HL-60 (cell line): Measurements from ENCODE around the gene STEAP2.

ENCODE experiments used
- DNase-seq, 2 experiments: peaks; one replicate each; pipeline ENCODE4 v3.0.0-alpha.2; 2010 to 2020; ENCODE audit warnings: low read depth in 1 of 2, low spot score in 1 of 2
- H3K27ac ChIP-seq: fragments of 250-450 bp; sonication (Bioruptor Pico); replicated peaks from 2 replicates; pipeline ENCODE4 v1.5.1; 2020; ENCODE audit warnings: mild to moderate bottlenecking, moderate library complexity
- H3K27me3 ChIP-seq: fragments of 250-450 bp; sonication (Bioruptor Pico); 2 replicates; pipeline ENCODE4 v1.5.1; 2021; ENCODE audit warnings: mild to moderate bottlenecking, moderate library complexity; ENCODE audit not compliant: insufficient read depth, poor library complexity, severe bottlenecking
- H3K4me3 ChIP-seq: replicated peaks from 2 replicates; pipeline ENCODE4 v1.5.1; 2011; ENCODE audit warnings: mild to moderate bottlenecking, control low read depth, low read length; ENCODE audit not compliant: insufficient read depth
- GABPA ChIP-seq: IDR thresholded peaks from 2 replicates; pipeline ENCODE4 v1.6.1; 2012; ENCODE audit warnings: low read depth
- POLR2AphosphoS5 ChIP-seq: IDR thresholded peaks from 2 replicates; pipeline ENCODE4 v1.6.1; 2012; ENCODE audit warnings: low read depth
- SPI1 ChIP-seq: IDR thresholded peaks from 2 replicates; pipeline ENCODE4 v1.6.1; 2012; ENCODE audit warnings: low read depth, mild to moderate bottlenecking, borderline replicate concordance
- TF ChIP-seq, protein P1 (sequence below): IDR thresholded peaks from one replicate; pipeline ENCODE4 v1.5.1; 2011; ENCODE audit warnings: low read length, control low read depth, inconsistent platforms; ENCODE audit not compliant: insufficient read depth
- TF ChIP-seq, protein P2 (sequence below): IDR thresholded peaks from 2 replicates; pipeline ENCODE4 v1.6.1; 2012; ENCODE audit warnings: low read depth; ENCODE audit not compliant: insufficient replicate concordance

STEAP2 gene

DNA sequence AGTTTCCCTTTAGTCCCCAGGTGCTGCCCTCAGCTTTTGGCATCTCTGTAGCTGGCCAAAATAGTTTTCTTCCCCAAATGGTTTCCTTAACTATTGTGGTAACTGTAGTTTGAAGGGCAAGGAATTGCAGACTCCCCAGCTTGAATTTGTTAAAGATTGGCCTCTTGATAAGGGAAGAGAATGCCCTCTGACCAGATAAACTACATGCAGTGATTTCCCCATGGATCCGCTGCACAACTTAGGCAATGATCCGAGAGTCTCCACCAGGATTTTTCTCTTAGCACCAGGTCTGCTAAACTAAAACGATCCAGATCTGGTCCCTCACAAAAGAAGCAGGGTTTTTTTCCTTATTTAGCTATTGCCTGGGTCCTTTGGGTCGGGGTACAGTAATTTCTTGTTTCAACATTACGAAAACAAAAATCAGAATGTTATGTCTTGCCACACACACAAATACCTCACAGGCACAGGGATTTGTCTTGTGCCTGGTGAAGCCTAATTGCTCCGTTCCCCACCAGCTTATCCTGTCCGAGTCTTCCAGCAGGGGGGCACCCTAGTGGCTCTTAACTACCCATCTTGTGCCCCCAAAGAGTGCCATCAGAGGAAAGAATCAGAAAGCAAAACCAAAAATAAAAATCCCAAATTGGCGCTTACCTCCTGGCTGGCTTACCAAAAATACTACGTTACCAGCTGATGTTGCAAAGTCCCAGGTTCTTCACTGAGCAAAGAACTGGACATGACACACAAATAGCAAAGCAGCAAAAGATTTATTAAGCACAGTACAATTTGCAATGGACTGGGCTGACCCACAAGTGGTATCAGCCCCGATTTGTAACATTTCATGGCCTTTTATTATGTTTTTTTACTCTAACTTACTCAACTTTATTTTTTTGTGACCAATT is 16.4 kb upstream of the STEAP2 start:
- Histone ChIP-seq H3K27me3 (no peaks in the 10 kb centered on the region), H3K27ac (no peak overlapping the region), H3K4me3 (no peak overlapping the region)
- TF ChIP-seq POLR2AphosphoS5 (no peak), GABPA (no peak), SPI1 (no peak)
- TF ChIP-seq, protein P1, sequence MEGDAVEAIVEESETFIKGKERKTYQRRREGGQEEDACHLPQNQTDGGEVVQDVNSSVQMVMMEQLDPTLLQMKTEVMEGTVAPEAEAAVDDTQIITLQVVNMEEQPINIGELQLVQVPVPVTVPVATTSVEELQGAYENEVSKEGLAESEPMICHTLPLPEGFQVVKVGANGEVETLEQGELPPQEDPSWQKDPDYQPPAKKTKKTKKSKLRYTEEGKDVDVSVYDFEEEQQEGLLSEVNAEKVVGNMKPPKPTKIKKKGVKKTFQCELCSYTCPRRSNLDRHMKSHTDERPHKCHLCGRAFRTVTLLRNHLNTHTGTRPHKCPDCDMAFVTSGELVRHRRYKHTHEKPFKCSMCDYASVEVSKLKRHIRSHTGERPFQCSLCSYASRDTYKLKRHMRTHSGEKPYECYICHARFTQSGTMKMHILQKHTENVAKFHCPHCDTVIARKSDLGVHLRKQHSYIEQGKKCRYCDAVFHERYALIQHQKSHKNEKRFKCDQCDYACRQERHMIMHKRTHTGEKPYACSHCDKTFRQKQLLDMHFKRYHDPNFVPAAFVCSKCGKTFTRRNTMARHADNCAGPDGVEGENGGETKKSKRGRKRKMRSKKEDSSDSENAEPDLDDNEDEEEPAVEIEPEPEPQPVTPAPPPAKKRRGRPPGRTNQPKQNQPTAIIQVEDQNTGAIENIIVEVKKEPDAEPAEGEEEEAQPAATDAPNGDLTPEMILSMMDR, result no peak
- TF ChIP-seq, protein P2, sequence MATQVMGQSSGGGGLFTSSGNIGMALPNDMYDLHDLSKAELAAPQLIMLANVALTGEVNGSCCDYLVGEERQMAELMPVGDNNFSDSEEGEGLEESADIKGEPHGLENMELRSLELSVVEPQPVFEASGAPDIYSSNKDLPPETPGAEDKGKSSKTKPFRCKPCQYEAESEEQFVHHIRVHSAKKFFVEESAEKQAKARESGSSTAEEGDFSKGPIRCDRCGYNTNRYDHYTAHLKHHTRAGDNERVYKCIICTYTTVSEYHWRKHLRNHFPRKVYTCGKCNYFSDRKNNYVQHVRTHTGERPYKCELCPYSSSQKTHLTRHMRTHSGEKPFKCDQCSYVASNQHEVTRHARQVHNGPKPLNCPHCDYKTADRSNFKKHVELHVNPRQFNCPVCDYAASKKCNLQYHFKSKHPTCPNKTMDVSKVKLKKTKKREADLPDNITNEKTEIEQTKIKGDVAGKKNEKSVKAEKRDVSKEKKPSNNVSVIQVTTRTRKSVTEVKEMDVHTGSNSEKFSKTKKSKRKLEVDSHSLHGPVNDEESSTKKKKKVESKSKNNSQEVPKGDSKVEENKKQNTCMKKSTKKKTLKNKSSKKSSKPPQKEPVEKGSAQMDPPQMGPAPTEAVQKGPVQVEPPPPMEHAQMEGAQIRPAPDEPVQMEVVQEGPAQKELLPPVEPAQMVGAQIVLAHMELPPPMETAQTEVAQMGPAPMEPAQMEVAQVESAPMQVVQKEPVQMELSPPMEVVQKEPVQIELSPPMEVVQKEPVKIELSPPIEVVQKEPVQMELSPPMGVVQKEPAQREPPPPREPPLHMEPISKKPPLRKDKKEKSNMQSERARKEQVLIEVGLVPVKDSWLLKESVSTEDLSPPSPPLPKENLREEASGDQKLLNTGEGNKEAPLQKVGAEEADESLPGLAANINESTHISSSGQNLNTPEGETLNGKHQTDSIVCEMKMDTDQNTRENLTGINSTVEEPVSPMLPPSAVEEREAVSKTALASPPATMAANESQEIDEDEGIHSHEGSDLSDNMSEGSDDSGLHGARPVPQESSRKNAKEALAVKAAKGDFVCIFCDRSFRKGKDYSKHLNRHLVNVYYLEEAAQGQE, result no peak
- no peak for DNase-seq

- TF ChIP-seq, protein P1, result no peak
- TF ChIP-seq GABPA, result no peak
- TF ChIP-seq POLR2AphosphoS5, result no peak
- TF ChIP-seq, protein P2, result no peak
- no peak for TF ChIP-seq SPI1
- H3K27me3 ChIP-seq, result no peaks in the 10 kb centered on the region
- H3K27ac ChIP-seq, result no peak overlapping the region
Observed at GRCh38 chr7:90201500-90202195, 9.9 kb upstream of the STEAP2 start.

GRCh38 chr7:90207956-90208355 is 3.6 kb upstream of the STEAP2 start:
- TF ChIP-seq SPI1 (no peak), GABPA (no peak), POLR2AphosphoS5 (no peak)
- TF ChIP-seq, protein P2, result no peak
- TF ChIP-seq, protein P1, result no peak
- H3K27me3 ChIP-seq, result peaks cover 32% of the 10 kb centered on the region
- H3K4me3 ChIP-seq, result no peak overlapping the region
- no peak overlapping the region for H3K27ac ChIP-seq
- no peak for DNase-seq

More at GRCh38 chr7:90201500-90202195, 9.9 kb upstream of the STEAP2 start:
- no peak overlapping the region for H3K4me3 ChIP-seq
- DNase-seq, result no peak
